GM21526 (cell line): ENCODE data around the gene TNFRSF1B.

Experiments used
- ATAC-seq: cut with Tn5 transposase; IDR thresholded peaks from one replicate; pipeline ENCODE4 v1.9.1; 2021; ENCODE audit warnings: moderate library complexity; ENCODE audit not compliant: unreplicated experiment, low FRiP score

The TNFRSF1B gene

GRCh38 chr1:12155328-12155727, 11.5 kb upstream of the TNFRSF1B start:
- no peak for ATAC-seq

- no peak for ATAC-seq
Observed at GRCh38 chr1:12157366-12158231, 9.2 kb upstream of the TNFRSF1B start.

- no peak for ATAC-seq
Observed at GRCh38 chr1:12158357-12159092, 8.3 kb upstream of the TNFRSF1B start.

GRCh38 chr1:12159816-12160215, 7.0 kb upstream of the TNFRSF1B start:
- ATAC-seq: no peak

GRCh38 chr1:12161324-12161661, 5.5 kb upstream of the TNFRSF1B start:
- no peak for ATAC-seq

- ATAC-seq: peak; percentile 62
Observed at GRCh38 chr1:12161662-12162458, 4.9 kb upstream of the TNFRSF1B start.

GRCh38 chr1:12162459-12163137, 4.2 kb upstream of the TNFRSF1B start:
- no peak for ATAC-seq

GRCh38 chr1:12163210-12163609, 3.6 kb upstream of the TNFRSF1B start:
- no peak for ATAC-seq

- ATAC-seq: no peak
Observed at GRCh38 chr1:12164210-12164609, 2.6 kb upstream of the TNFRSF1B start.

GRCh38 chr1:12165342-12165741, 1.4 kb upstream of the TNFRSF1B start:
- ATAC-seq: no peak

- peak; percentile 3 for ATAC-seq
Observed at GRCh38 chr1:12167493-12168429, 970 bp downstream of the TNFRSF1B start.

- ATAC-seq: no peak
Observed at GRCh38 chr1:12168451-12169160, 1.8 kb downstream of the TNFRSF1B start.

GRCh38 chr1:12169442-12170135, 2.8 kb downstream of the TNFRSF1B start:
- no peak for ATAC-seq

- no peak for ATAC-seq
Observed at GRCh38 chr1:12170263-12170671, 3.5 kb downstream of the TNFRSF1B start.

- no peak for ATAC-seq
Observed at GRCh38 chr1:12171206-12172041, 4.6 kb downstream of the TNFRSF1B start.

GRCh38 chr1:12172042-12172851, 5.5 kb downstream of the TNFRSF1B start:
- ATAC-seq: no peak
